SKM-1 (cell line): ENCODE data around the gene USP12.

Experiments
- DNase-seq: peaks from one replicate; lab custom pipeline; 2025; ENCODE audit not compliant: unreplicated experiment; lab: John Stamatoyannopoulos, UW

USP12 gene

DNA sequence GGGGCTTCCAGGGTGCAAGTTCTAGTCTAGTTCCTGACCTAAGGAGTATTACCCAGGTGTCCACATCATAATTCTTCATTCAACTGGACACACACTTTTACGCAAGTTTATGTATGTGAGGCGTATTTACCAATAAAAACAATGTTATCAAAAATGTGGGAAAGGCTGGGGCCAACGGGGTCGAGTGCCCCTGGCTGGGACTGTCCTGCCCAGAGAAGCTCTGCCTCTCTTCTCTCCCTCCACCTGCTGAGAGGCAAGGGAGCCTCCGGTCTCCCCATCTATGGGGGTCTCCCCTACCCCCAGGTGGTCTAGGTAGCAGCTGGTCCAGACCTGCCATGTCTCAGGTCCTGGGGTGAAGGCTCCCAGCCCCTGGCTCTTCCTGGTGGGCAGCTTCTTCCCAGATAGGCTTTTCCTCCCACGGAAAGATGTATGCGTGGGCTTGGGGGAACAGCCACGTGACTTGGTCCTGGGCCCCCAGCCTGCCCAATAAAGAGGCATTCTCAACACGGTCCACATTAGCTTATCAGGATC lies 132.4 kb downstream of the USP12 start:
- no peak for DNase-seq

- DNase-seq: no peak
Observed at GRCh38 chr13:27038323-27038722, 133.3 kb downstream of the USP12 start.

DNA sequence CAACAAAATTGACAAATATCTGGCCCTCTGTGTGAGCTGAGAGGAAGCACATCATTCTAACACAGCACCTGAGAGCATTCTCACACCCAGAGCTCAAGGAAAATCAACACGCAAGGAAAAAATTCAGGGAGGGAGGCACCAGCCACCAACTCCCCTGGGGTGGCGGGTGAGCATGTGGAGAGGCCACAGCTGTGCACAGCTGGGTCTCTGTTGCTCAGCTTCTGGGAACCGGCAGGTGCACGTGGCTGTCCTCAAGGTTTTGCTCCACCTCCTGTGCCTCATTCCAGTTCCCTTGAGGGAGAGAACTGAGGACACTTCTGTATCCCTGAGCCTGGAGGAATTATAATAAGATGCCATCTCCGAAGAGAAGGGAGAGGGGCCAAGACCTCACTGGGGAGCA lies 134.0 kb downstream of the USP12 start:
- no peak for DNase-seq

- DNase-seq: no peak
Observed at GRCh38 chr13:27037171-27037570, 134.4 kb downstream of the USP12 start.

GRCh38 chr13:27036236-27036981 lies 135.2 kb downstream of the USP12 start:
- DNase-seq: no peak

- DNase-seq: no peak
Observed at GRCh38 chr13:27035892-27036235, 135.7 kb downstream of the USP12 start.

DNA sequence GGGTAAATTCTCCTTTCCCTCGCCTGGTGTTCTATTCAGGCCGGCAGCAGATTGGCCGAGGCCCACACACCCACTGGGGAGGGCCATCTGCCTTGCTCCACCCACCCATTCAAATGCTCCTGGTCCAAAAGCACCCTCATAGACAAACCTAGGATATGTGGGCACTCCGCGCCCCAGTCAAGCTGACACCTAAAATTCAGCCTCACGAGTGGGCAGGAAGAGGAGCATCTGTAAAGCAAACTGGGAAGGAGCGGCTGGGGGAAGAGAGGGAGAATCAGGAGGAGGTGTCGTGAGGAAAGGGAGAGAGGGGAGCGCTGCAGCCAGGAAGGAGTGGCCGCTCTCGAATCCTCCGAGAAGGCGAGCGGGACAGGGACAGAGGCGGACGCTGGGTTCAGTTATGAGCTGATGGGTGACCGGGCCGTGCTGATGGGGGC lies 136.9 kb downstream of the USP12 start:
- no peak for DNase-seq

GRCh38 chr13:27028683-27029480 lies 142.7 kb downstream of the USP12 start:
- no peak for DNase-seq

DNA sequence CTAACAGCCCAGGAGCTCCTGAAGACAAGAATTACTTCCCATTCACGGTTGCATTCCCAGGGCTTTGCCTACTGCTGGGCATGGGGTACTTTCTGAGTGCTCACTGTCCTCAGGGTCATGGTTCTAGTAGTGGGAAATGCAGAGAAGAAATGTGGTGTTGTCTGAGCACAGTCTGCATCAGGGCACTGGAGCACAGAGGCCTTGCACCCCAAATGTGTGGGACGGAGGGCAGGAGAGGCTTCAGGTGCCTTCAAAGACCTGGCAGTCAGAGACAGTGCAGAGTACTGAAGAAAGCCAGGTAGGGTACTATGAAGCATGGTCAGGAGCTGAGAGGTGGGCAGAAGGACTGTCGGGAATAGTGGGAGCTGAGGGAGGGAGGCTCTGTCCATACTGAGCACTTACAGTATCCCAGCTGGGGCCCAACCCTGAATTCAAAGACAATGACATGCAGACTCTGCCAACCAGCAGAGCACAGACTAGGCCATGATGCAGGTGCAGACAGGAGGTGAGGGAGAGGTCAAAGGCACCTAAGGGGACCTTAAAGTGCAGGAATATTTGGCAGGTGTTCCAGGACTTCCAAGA lies 144.4 kb downstream of the USP12 start:
- DNase-seq: no peak

DNA sequence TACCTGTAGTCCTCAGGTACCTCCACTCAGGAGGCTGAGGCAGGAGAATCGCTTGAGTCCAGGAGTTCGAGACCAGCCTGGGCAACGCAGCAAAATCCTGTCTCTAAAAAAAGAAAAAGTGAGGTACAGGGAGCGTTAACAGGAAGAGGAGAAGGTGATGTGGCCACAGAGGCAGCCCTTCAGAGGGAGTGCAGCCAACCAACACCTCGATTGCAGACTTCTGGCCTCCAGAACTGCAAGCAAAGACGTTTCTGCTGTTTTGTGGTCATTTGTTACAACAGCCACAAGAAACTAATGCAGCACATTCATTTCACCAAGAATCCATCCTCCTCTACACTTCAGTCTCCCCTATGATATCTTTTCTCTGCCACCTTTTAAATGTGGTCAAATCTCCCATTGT lies 145.2 kb downstream of the USP12 start:
- no peak for DNase-seq

DNA sequence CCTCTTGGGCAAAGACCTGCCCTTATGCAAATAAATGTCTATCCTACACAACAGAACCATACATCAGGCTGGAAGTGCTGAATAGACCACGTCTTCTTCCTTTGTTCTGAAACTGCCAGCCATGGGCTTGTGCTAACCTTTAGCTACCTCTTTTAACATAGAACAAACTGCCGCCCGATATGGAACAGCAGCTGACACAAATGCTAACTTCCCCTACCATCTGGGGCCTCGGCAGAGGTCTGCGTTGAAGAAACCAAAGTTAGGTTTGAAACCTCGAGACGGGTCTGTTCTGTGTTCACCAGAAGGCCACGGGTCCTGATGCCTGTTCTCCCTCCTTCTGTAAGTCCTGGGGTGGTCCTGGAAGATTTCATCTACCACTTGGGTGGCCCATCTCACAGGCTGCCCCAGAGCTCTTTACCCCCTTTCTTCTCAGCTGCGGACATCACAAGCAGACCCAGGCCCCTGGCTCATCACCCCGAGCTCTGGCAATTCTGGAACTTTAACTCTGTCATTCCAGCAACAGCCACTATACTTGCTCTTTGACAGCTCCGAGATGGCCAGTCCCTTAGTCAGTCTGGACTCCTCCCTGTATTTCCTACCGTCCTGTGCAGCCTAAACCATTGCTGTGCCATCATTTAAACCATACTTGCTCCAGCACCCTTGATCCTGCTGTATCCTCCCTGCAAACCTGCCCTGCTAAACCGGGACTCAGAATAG lies 146.7 kb downstream of the USP12 start:
- no peak for DNase-seq

DNA sequence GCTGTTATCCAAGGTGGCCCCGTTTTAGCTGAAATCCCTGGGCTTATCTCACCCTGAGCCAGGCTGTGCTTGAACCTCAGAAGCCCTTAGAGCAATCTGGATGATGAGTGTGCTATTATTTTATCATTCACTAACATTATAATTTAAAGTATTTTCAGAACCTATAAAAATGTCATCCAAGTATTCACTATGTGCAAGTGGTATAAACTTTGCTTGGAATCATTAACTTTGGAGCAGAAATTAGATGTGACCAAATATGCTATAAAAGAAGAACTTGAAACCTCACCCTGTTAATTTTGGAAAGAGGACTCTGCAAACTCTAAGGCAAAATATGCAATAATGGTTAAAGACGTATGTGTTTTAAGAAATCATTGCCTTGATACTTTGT lies 147.5 kb downstream of the USP12 start:
- no peak for DNase-seq

DNA sequence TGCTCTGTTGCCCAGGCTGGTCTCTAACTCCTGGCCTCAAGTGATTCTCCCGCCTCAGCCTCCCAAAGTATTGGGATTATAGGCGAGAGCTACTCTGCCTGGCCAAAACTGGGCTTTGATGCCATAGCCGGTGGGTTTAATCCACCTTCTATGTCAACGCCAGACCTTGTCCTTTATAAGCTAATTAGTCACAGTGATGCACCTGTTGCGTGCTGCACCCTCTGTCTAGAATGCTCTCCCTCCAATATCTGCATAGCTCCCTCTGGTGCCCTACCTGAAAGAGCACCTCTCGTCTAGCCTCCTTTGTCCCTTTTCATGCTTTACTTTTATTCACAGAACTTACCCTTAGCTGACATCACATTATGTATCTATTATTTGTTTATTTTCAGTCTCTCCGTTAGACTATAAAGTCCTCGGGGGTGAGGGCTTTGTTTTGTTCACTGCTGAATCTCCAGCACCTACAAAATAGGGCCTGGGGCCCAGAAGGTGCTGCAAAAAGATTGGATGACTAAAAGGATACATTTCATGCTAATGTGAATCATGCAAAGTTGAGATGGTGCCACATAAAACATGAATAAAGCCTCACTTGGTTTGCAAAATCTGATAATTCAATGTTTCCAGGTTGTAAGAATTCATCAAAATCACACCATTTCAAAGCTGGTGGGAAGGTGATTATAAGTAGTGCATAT lies 148.1 kb downstream of the USP12 start:
- no peak for DNase-seq

GRCh38 chr13:27022571-27023311 lies 148.9 kb downstream of the USP12 start:
- DNase-seq: no peak

- no peak for DNase-seq
Observed at GRCh38 chr13:27020415-27020814, 151.2 kb downstream of the USP12 start.

GRCh38 chr13:27018882-27019281 lies 152.7 kb downstream of the USP12 start:
- DNase-seq: no peak

GRCh38 chr13:27018344-27018861 lies 153.2 kb downstream of the USP12 start:
- DNase-seq: no peak

- no peak for DNase-seq
Observed at GRCh38 chr13:27016875-27017274, 154.7 kb downstream of the USP12 start.
